ENCODE results near the gene GABRA4. TPM values are rescaled to one million over a fixed set of nuclear protein-coding genes. Genes with fewer than 3 reads are reported as not detected.

GABRA4 gene
- total RNA-seq, 2 donors from 2014 or later: not detected

DNA sequence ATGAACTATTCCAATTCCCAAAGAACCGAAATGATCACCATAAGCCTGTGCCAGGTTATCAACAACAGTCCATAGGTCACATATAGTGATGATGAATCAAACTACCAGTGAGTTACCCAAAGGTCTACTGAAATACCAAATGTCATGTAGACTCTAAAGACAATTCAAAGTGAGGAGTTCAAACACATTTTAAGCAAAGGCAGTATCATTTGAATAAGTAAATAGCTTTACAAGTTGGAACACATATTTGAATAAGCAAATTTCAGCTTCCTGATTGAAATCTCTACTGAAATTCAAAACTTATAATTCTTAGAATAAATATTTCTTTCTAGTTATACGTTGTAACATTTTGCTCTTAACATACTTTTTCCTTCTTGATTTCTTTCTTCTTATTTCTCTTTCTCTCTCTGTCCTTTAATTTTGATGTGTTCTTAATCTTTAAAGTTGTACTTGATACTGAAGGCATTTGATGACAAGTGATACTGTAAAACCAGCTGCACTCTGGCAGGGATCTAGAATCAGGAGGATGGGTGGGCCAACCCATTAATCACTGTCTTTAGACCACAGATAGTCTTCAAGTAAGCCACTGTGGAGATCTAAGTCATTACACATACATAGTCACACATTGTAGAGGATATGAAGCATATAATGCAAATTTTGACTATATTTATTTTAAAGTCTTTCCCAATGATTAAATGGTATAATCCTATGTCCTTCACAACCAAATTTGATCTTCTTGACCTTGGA, 34.5 kb downstream of the GABRA4 start:
- Mint-ChIP-seq H3K27me3 (peaks cover 26% of the 10 kb centered on the region), H3K9me3 (peaks cover 3% of the 10 kb centered on the region), H3K4me3 (no peak overlapping the region), H3K4me1 (no peaks in the 10 kb centered on the region), H3K27ac (no peak overlapping the region), H3K36me3 (ENCODE audit: low read depth) (no peaks in the 10 kb centered on the region)
- ATAC-seq (replicated peaks): no peak

DNA sequence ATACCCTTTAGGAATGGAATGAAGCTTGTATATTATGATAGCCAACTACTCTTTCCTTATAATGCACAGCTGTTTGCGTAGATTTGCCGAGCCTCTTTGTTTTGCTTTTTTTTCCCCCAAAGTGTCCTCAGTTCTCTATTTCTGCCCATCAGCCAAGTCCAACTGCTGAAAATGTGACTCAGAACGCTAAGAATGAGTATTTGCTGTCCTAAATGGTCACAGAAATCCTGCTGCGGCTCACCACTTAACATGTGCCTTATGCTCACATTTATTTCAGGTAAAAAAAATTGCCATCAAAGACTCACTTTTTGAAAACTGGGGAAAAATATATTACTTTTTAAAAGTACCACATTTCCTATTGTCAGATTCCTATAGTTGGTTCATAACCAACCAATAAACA, 36.9 kb downstream of the GABRA4 start:
- Mint-ChIP-seq H3K27me3 (peaks cover 19% of the 10 kb centered on the region), H3K9me3 (peaks cover under 1% of the 10 kb centered on the region), H3K4me3 (no peak overlapping the region), H3K27ac (no peak overlapping the region), H3K4me1 (no peaks in the 10 kb centered on the region), H3K36me3 (ENCODE audit: low read depth) (no peaks in the 10 kb centered on the region)
- ATAC-seq (replicated peaks): no peak

DNA sequence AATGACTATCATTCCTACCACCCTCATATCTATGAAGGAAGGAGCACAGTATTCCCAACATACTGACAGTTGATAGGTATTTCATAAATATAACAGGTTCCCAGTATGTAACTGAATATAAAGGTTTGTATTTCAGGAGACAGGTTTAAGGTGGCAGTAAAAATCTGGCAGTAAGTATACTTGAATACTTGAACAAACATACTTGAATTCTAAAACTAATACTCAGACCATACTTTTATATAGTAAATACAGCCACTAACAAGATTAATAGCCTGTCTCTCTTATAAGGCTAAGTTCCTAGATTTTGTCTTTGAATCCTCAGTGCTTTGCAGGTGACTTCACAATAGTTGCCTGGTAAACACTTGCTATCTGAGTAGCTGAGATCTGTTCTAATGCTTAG, 37.8 kb downstream of the GABRA4 start:
- H3K27ac Mint-ChIP-seq: no peak overlapping the region
- H3K36me3 Mint-ChIP-seq (ENCODE audit: low read depth): no peaks in the 10 kb centered on the region
- no peak for ATAC-seq (replicated peaks)
- H3K9me3 Mint-ChIP-seq: no peaks in the 10 kb centered on the region
- H3K4me1 Mint-ChIP-seq: no peaks in the 10 kb centered on the region
- peaks cover 16% of the 10 kb centered on the region for H3K27me3 Mint-ChIP-seq
- H3K4me3 Mint-ChIP-seq: no peak overlapping the region

DNA sequence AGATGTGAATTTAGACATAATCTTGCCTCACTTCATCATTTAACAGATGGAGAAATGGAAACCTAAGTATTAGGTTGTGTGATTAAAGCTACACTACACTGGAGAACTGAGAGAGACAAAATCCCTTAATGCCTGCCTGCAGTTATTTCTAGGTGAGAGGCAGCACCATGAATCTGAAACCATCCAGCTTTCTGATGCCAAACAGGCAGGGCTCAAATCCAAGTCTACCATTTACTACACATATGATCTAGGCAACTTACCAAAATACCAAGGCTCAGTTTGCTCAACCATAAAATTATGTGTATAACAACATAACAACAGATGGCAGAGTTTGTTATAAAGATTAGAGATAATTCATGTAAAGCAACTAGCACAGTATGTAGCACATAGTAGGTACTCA, 38.7 kb downstream of the GABRA4 start:
- H3K27ac Mint-ChIP-seq: no peak overlapping the region
- no peaks in the 10 kb centered on the region for H3K4me1 Mint-ChIP-seq
- no peaks in the 10 kb centered on the region for H3K9me3 Mint-ChIP-seq
- H3K4me3 Mint-ChIP-seq: no peak overlapping the region
- H3K27me3 Mint-ChIP-seq: peaks cover 16% of the 10 kb centered on the region
- H3K36me3 Mint-ChIP-seq (ENCODE audit: low read depth): no peaks in the 10 kb centered on the region
- no peak for ATAC-seq (replicated peaks)

DNA sequence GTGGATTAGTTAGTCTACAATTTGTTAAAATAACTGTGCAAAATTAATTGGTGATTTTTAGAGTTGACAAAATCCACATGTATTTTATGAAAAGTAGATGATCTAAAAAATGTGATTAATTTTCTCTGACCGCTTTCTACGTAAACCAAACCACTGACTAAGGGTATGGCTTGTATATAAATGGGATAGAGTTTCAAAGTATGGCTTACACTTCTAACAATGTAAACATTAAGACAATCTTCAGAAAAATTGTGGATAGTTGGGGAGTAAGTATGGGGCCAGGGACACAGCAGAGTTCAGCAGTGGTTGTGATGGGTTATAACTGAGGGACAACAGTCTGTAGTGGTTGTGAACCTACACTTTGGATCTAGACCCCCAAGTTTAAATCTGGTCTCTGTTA, 39.8 kb downstream of the GABRA4 start:
- H3K9me3 Mint-ChIP-seq: no peaks in the 10 kb centered on the region

DNA sequence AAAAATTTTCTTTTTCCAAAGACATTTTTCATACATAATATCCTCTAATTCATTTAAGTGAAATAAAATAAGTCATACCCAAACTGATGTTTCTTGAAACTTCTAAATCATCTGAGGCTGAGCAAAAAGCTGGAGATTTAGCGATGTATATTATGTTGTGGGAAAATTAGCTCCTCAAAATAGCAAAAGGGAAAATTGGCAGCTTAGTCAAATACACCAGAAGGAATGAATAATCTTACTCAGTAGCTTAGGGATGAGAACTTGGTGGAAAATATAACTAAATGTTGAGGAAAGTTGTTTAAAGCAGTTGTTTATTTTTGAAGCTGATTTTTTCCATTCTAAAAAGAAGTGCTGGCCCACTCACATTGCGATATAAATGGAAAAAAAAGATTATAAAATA, 40.9 kb downstream of the GABRA4 start:
- Mint-ChIP-seq H3K4me3 (no peak overlapping the region), H3K9me3 (no peaks in the 10 kb centered on the region), H3K4me1 (peaks cover 3% of the 10 kb centered on the region), H3K27ac (no peak overlapping the region), H3K36me3 (ENCODE audit: low read depth) (no peaks in the 10 kb centered on the region), H3K27me3 (peaks cover 16% of the 10 kb centered on the region)
- no peak for ATAC-seq (replicated peaks)

More for the DNA sequence above, 39.8 kb downstream of the GABRA4 start:
- no peak for ATAC-seq (replicated peaks)
- H3K27ac Mint-ChIP-seq: no peak overlapping the region
- no peak overlapping the region for H3K4me3 Mint-ChIP-seq
- no peaks in the 10 kb centered on the region for H3K4me1 Mint-ChIP-seq
- no peaks in the 10 kb centered on the region for H3K36me3 Mint-ChIP-seq (ENCODE audit: low read depth)
- H3K27me3 Mint-ChIP-seq: peaks cover 14% of the 10 kb centered on the region

DNA sequence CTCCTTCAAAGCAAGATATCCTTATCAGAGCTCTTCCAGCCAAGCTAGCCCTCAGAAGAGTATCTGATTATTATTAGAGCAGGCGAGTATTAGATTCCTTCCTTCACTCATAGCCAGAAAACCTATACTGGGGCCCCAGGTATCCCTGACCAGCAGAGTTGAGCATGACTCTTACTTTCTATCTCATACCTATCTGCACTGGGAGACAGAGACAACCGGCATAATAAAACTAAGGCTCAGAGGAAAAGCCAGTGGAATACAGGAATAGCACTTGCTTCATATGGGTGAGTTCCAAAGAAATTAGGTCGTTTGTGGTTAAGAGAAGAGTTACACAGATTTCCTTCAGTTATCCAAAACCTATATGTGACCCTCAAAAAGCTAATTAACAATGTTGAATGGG, 42.6 kb downstream of the GABRA4 start:
- H3K4me1 Mint-ChIP-seq: peaks cover 7% of the 10 kb centered on the region
- ATAC-seq (replicated peaks): no peak

DNA sequence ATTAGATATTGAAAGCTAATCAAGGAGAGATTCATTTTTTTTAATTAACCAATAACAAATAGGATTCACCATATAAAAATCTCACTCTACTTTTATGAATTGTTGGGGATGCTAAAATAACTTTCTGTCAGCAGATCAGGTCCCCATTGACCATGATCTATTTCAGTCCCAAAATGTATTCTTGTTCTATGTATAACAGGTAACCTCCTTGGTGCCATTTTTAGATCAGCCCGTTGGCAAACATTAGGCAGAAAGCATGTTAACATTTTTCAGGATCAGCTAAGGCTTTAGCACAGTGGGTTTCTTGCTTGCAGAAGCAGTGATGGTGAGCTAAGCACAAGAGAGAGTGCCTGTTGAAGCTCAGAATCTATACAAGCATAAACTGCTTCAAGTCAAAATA, 43.6 kb downstream of the GABRA4 start:
- H3K27me3 Mint-ChIP-seq: peaks cover 17% of the 10 kb centered on the region
- H3K4me3 Mint-ChIP-seq: no peak overlapping the region

More for the DNA sequence above, 42.6 kb downstream of the GABRA4 start:
- no peak overlapping the region for H3K27ac Mint-ChIP-seq
- no peaks in the 10 kb centered on the region for H3K36me3 Mint-ChIP-seq (ENCODE audit: low read depth)
- H3K9me3 Mint-ChIP-seq: no peaks in the 10 kb centered on the region
- peaks cover 17% of the 10 kb centered on the region for H3K27me3 Mint-ChIP-seq
- no peak overlapping the region for H3K4me3 Mint-ChIP-seq

DNA sequence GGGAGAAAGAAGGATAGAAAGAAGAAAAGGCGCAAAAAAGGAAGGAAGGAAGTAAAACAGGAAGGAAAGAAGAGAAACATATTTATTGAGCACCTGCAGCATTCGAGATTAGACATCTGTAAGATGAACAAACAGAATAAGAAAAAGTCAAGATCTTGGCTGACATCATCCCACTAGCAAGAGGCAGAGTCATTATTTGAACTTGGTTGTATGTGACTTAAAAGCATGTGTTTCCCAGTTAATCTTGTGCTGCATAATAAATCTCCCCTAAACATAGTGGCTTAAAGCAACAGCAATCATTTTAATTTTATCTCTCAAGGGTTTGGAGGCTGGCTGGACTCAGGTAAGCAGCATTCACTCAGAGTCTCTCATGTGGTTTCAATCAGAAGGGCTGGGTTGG, 45.8 kb downstream of the GABRA4 start:
- no peak overlapping the region for H3K4me3 Mint-ChIP-seq
- ATAC-seq (replicated peaks): no peak
- H3K9me3 Mint-ChIP-seq: no peaks in the 10 kb centered on the region
- no peak overlapping the region for H3K27ac Mint-ChIP-seq
- H3K27me3 Mint-ChIP-seq: peaks cover 18% of the 10 kb centered on the region
- peaks cover 7% of the 10 kb centered on the region for H3K4me1 Mint-ChIP-seq
- H3K36me3 Mint-ChIP-seq (ENCODE audit: low read depth): no peaks in the 10 kb centered on the region

More for the DNA sequence above, 43.6 kb downstream of the GABRA4 start:
- ATAC-seq (replicated peaks): no peak
- Mint-ChIP-seq H3K9me3 (no peaks in the 10 kb centered on the region), H3K27ac (no peak overlapping the region), H3K4me1 (peaks cover 7% of the 10 kb centered on the region), H3K36me3 (ENCODE audit: low read depth) (no peaks in the 10 kb centered on the region)

DNA sequence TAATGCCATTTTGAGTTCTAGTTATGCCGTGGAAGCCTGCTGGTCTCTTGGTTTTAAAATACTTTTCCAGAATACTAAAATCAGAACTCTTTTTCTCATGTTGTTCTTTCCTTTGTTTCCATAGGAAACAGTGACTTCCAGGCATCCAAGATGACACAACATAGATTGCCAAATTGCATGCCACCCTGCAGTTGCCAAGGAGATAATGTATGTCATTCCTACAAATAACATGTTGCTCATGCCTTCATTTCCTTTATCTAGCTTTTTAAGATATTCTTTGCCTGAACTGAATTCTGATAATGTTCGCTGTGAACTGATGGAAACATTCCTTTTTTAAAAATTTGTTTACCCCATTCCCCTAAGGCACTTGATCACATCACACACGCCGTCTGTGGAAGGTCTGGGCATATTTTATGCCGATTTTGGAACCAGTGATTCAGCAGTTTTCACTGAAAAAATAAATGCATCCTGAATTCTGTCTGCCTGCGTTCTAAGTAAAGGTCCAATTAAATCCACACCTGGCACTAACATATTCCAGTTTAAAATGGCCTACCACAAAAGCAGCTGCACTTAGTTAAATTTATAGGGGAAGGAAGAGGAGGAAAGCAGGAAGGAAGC, 46.4 kb downstream of the GABRA4 start:
- Mint-ChIP-seq H3K4me3 (no peak overlapping the region), H3K4me1 (peaks cover 7% of the 10 kb centered on the region), H3K36me3 (ENCODE audit: low read depth) (no peaks in the 10 kb centered on the region), H3K27me3 (peaks cover 17% of the 10 kb centered on the region), H3K9me3 (no peaks in the 10 kb centered on the region), H3K27ac (no peak overlapping the region)
- ATAC-seq (replicated peaks): no peak

DNA sequence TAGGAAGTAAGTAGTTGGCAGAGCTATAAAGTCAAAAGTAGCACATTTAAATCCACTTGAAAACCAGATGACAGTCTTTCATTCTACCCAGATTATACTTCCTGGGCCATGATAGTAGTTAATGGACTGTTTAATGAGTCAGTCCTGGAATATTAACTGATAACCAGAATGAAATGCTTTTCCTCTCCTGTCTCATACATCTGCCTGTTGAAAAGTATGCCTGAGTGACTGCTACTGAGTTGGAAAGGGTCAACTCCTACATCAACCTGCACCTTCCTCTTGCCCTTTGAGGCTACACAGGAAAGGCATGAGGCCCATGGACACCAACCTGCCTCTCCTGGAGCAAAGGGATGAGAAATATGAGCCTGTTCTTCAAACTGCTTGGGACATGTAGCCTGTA, 48.3 kb downstream of the GABRA4 start:
- no peaks in the 10 kb centered on the region for H3K36me3 Mint-ChIP-seq (ENCODE audit: low read depth)
- H3K9me3 Mint-ChIP-seq: no peaks in the 10 kb centered on the region
- H3K4me3 Mint-ChIP-seq: no peak overlapping the region
- H3K4me1 Mint-ChIP-seq: peaks cover 7% of the 10 kb centered on the region
- no peak for ATAC-seq (replicated peaks)
- no peak overlapping the region for H3K27ac Mint-ChIP-seq
- peaks cover 14% of the 10 kb centered on the region for H3K27me3 Mint-ChIP-seq

DNA sequence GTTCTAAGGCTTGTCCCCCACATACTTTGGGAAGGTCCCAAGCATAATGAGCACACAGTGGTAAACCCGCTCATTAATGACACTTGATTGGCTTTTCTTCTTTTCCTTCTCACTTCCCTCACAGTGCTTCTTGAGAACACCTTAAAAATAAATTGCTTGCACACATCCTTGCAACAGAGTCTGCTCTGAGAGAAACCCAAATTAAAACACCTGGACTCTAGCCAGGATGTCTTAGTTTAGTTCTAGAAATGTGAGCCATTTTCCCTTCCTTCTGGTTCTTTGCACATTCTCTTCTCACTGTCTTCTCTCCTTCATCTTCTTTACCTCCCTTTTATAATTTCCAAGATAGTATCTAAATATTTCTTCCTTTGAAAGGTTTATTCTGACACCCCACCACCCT, 49.0 kb downstream of the GABRA4 start:
- Mint-ChIP-seq H3K27me3 (peaks cover 14% of the 10 kb centered on the region), H3K4me1 (peaks cover 7% of the 10 kb centered on the region), H3K4me3 (no peak overlapping the region), H3K36me3 (ENCODE audit: low read depth) (no peaks in the 10 kb centered on the region), H3K27ac (no peak overlapping the region), H3K9me3 (no peaks in the 10 kb centered on the region)
- no peak for ATAC-seq (replicated peaks)

DNA sequence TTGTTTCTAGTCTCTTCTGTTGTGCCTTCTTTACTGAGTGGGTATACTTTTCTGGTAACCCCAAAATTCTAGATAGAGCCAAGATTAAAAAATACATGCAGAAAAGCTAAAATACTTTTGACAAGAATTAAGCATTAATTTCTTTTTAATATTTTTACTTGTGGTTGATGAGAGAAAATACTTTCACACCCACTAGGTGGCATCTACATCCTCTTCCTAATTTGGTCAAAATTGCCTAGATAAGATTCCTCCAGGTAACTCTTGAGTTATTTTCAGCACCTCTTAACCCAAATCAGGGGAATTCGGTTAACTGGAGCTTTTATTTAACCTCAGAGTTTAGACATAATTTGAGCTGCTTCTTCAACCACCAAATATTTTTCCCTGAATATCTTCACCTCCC, 55.9 kb downstream of the GABRA4 start:
- ATAC-seq (replicated peaks): no peak
- H3K9me3 Mint-ChIP-seq: no peaks in the 10 kb centered on the region
- H3K36me3 Mint-ChIP-seq (ENCODE audit: low read depth): no peaks in the 10 kb centered on the region
- peaks cover 4% of the 10 kb centered on the region for H3K27me3 Mint-ChIP-seq
- H3K4me1 Mint-ChIP-seq: no peaks in the 10 kb centered on the region
- H3K4me3 Mint-ChIP-seq: no peak overlapping the region
- no peak overlapping the region for H3K27ac Mint-ChIP-seq

DNA sequence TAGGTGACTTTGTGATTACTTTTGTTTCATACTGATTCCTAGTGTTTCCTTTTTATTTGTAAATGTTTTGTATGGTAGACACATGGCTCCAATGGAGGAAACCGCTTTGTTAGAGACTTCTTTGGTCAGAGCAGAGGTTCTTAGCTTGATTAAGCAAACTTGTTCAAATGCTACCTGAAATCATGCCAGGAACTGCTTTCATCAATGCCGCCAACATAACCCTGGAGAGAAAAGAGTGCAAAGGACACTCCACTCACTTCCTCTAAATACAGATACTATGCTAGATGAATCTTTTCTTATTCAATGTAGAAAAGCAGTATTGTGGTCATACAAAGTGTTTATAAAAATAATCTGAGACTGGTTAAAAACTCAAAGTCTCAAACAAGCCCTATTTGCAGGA, 58.7 kb downstream of the GABRA4 start:
- Mint-ChIP-seq H3K4me1 (no peaks in the 10 kb centered on the region), H3K27me3 (peaks cover 14% of the 10 kb centered on the region), H3K36me3 (ENCODE audit: low read depth) (no peaks in the 10 kb centered on the region), H3K27ac (no peak overlapping the region), H3K9me3 (no peaks in the 10 kb centered on the region), H3K4me3 (no peak overlapping the region)
- no peak for ATAC-seq (replicated peaks)

DNA sequence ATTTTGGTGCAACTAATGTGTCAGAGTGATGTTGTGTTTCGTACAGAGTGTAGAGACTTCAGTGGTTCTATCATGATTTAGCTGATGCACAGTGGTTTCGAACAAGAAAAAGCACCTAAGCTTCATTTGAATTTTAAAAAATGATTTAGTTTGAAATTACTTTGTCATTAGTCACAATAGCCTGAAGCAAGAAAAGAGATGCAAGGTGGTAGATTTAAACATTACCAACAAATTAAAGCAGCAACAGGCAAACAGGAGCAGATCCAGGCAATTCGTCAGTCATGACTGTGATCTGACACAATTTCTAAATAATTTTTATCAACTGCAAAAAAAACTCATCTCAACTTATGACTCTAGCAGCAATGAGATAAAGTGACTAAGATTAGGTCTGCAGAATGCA, 59.7 kb downstream of the GABRA4 start:
- no peak for ATAC-seq (replicated peaks)
- peaks cover 17% of the 10 kb centered on the region for H3K27me3 Mint-ChIP-seq
- no peak overlapping the region for H3K4me3 Mint-ChIP-seq
- no peaks in the 10 kb centered on the region for H3K4me1 Mint-ChIP-seq
- no peak overlapping the region for H3K27ac Mint-ChIP-seq
- no peaks in the 10 kb centered on the region for H3K9me3 Mint-ChIP-seq
- H3K36me3 Mint-ChIP-seq (ENCODE audit: low read depth): no peaks in the 10 kb centered on the region
